Panc1 (cell line): ENCODE data around the gene SIK2.

Experiments used
- CTCF ChIP-seq: fragments of 450-650 bp; IDR thresholded peaks from 2 replicates; pipeline ENCODE4 v1.5.1; 2017; ENCODE audit warnings: mild to moderate bottlenecking
- REST ChIP-seq, 2 experiments: IDR thresholded peaks; 2 replicates each; pipeline ENCODE4 v1.6.1; 2011 to 2012; ENCODE audit warnings: low read depth in 2 of 2, control low read depth in 1 of 2, low read length in 1 of 2, mild to moderate bottlenecking in 1 of 2, moderate library complexity in 1 of 2; ENCODE audit not compliant: insufficient read depth in 1 of 2

GRCh38 chr11:111727431-111727830, 125.2 kb downstream of the SIK2 start:
- TF ChIP-seq REST (IDR thresholded peaks at IDR 0.05; ENCODE audit: insufficient read depth in 1 of 2, low read depth in 2 of 2, low read length in 1 of 2) (no peak), CTCF (no peak)
